HG03575 (cell line): ENCODE results near the gene ITPR2.
A peak's percentile ranks its signal among the peaks of the same experiment; 100 is the strongest.

Source experiments
- ATAC-seq: cut with Tn5 transposase; IDR thresholded peaks from one replicate; pipeline ENCODE4 v1.9.1; 2021; ENCODE audit not compliant: unreplicated experiment, insufficient number of reproducible peaks, low FRiP score; ENCODE audit errors: extremely low read depth

ITPR2 gene

DNA sequence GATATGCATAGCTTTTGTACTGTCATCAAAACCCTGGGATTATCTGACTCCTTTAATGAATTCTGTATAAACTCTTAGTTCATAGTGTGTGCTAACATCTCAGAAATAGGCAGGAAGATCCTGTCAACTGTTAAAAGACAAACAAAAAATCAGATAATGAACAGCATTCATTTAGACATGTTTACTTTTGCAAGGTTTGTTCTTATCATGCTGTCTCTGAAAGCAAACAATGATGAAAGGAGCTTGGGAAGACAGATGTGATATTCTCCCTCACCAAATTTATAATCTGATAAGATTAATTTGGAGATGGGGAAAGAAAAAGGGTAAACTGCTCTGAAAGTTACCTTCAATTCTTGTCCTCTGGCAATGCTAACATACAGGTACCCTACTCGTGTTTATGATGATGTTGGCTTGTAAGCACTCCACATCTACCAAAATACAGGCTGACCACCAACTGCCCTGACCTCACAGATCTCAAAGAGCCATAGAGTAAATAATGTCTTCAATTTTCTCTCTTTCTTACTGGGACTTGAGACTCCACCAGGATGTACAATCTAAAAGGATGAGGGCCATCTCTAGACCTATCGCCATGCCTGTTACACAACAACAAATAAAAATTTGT is 403.8 kb downstream of the ITPR2 start:
- no peak for ATAC-seq

DNA sequence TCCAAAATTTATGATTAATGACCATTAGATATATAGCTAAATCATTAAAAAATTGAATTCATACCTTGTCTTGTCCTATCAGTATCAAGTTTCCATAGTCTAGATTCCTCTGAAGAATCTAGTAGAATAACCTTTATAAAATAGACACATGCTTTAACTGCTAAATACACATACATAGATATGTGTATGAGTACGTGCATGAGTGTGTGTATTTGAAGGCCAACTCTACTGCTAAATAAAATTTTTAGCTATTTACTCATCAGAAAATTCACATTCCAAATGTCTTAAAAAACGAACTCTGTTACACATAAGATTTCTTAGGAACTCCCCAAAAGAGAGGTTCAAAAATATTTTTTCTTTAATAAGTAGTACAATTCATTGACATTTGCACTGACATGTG is 404.6 kb downstream of the ITPR2 start:
- ATAC-seq: no peak

DNA sequence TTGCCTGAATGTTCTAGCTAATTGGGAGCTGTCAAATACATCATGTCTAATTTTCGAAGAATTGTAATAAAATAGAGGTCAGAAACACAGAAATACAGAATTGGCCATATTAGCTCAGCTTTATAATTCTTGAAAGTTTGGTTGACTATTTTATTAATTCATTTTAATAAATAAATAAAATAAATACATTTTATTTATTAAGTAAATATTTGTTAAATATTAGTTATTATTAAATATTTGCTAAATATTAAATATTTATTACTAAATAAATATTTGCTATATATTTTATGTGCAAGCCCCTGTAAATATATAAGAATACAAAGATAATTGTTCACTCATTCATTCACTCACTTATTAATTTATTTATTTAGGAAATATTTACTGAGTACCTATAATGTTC is 406.3 kb downstream of the ITPR2 start:
- no peak for ATAC-seq

DNA sequence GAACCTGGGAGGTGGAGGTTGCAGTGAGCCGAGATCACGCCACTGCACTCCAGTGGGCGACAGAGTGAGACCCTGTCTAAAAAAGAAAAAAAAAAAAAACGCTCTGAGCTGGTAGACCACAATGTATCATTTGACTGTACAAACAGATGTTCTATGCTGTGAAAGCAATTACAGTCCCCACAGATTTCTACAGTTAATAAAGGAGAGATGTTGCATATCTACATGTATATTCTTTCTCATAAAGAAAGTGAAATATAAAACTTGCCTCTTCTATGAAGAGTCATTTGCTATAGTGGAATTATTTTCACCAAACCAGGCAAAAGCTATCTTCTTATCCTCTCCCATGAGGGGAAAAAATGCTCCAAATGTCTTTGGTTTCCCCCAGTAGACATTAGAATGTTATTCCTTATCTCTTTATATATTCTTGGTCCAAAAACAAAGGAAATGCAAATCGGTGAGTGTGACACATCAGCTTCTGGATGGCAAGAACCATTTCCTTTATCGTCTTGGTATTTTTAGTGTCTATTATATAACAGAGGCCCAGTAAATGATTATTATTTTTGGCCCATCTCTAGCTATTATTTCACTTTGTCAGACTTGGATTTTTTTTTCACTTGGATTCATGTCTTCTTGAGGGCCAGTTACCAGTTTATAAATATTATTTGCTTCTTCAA is 407.3 kb downstream of the ITPR2 start:
- peak; percentile 76 for ATAC-seq

DNA sequence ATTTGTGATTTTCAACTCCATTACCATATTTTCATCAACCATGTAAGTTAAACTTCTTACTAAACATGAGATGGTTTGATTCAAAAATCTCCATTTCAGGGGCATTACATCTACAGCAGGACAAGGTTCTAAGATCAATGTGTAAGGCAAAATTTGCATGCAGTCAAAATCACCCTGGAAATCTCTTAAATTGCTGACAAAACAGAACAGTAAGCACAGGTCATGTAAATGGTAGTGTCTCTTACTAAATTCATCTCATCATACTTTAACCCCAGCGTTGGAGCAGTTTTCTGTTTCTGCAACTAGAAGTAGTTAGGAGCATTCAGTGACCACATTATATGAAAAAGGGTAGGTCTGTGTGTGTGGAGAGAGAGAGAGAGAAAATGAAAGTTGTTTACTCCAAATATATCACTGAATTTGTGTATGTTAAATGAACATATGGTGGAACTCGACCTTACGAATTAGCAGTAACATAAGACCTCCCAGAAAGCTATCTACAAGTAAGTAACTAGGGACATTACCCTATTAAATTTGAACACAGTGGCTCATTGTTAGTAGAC is 410.1 kb downstream of the ITPR2 start:
- ATAC-seq: no peak

DNA sequence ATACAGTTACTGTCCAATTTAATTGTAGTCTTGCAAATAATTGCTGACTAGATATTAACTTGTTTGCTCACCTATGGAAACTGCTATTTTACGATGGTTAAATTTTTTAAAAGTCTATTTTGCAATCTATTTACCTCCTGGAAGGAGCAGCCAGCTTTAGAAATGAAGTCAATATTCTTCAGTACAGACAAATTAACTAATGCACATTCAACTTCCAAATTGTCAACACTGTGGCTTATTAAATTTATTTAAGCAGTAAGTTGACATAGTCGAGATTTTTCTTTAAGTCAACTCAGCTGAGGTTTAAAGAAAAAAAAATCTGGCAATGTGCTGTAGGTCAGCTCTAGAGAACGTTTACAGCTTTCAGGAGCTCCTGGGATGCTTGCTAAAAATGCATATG is 416.4 kb downstream of the ITPR2 start:
- ATAC-seq: no peak

DNA sequence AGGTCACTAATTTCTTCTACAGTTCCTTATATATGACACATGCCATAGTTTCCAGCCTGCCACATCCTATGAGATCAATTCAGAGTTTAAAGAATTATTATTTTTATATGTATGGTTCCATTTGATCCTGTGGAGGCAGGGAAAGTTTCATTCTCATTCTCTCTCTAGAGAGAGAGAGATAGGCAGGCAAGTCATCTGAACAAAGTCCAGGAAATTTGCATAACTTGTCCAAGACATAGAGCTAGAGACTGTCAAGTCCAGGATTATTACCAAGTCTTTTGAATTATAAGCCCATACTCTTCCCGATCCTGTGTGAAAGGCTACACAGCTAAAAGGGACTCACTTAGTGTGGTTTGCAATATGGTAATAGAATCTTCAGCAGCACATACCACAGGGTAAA is 422.3 kb downstream of the ITPR2 start:
- ATAC-seq: no peak

DNA sequence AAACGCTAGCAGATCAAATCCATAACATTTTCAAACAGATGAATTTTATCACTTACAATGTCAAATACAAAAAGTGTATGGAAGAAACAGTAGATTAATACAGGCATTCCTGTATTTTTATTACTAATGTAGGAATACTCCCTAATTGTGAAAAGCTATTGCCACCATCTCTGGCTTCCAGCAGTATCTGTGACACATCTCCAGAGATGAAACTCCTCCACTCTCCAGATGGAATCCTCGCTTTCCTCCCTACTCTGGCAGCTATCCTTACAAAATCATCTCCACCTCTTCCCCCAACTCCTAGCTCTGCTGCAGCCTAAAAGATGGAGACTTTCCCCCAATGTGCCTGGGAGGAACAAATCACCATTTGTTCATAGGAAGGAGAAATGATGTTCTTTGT is 426.2 kb downstream of the ITPR2 start:
- no peak for ATAC-seq

DNA sequence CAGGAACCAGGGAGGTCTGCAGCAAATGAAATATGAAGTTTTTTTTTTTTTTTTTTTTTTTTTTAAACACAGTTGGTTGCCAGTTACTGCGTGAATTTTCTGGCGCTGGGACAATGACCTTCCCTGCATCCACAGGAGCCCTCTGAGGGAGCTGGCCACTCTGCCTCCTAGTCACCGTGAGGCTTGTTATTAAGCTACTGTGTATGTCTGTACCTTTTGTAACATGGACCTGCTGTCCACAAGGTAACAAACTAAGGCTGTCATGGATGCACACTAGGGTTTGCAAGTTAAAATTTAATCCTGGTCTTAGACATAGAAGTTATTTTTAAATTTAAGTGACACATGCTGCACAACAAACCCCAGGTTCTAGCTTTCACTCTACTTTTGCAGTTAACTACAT is 426.6 kb downstream of the ITPR2 start:
- no peak for ATAC-seq

DNA sequence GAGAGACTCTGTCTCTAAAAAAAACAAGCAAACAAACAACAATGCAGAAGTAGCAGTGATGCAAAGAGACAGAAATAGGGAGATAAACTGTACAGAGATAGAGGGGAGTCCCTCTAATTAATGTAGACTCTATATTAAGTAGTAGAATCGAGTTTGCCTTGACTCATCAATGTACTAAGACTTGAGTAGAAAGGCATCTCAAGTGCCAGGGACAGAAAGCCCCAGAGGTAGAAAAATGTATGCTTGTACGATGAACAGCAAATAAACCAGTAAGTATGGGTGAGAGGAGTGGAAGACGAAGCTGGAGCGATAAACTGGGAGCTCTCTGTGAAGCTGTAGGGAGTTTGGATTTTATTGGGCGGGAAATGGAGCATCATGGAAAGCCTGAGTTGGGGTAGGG is 429.4 kb downstream of the ITPR2 start:
- ATAC-seq: no peak

DNA sequence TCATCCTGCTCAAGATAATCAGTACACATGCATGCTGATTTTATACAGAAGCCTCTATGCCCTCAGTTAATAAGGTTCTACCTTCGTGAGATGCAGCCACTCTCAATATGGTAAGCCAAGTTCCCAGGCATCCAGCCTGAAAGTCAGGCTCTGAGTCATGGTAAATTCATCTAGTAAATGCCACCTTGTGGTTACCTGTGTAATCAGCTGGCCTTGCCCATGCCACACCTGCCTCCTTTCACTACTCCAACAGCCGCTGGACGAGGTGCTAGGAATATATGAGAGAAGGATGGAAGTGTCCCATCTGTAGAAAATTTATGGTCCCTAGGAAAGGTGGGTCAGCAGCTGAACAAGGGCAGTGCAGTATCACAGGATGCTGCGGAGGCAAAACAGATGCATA is 430.3 kb downstream of the ITPR2 start:
- ATAC-seq: no peak

DNA sequence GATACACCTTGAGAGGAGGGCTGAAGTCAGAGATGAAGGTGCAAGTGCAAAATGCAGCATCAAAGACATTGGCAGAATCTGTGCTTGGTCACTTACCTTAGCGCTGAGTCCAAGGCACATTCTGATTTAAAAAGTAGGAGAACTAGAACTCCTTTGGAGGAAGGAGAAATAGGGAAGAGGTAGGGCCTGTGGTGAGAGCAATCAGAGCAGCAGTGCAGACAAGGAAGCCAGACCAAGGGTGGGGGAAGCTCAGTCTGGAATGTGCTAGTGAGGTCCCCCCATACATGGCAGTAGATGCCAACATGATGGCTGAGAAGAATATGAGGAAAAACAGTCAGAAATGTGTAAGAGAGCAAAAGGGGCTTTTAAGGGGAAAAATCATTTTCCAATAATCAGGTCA is 431.1 kb downstream of the ITPR2 start:
- no peak for ATAC-seq

DNA sequence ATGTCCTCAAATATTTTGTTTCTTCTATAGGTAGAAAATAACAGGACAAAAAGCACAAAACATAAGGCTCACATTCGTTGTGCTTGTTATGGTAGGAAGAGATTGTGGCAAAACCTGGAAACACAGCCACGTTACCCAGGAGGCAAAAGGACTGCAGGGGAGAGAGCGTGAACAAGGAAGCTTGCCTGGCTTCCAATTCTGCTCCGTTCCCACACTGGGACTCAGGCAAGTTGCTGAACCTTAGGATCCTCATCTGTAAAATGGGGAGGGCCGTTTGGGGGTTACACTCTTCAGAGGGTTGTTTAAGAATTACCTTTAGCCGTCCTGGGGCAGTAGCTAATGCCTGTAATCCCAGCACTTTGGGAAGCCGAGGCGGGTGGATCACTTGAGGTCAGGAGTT is 432.4 kb downstream of the ITPR2 start:
- ATAC-seq: no peak

DNA sequence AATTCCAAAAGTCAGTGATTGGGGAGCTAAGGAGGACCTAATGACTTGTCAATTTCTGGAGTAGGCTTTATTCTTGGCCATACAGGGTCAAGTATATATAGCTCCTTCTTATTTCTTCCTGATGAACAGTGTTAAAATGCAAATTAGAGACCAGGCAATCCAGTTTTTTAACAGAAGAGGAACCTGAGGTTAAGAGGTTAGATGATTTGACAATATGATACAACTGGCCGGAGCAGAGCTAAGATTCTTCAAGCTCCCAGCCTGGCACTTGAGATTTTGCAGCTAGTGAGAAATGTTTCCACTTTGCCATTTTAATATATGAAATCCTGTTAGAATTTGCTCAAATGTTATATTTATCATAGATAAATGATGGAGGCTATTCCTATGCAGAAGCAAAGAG is 433.6 kb downstream of the ITPR2 start:
- ATAC-seq: no peak

DNA sequence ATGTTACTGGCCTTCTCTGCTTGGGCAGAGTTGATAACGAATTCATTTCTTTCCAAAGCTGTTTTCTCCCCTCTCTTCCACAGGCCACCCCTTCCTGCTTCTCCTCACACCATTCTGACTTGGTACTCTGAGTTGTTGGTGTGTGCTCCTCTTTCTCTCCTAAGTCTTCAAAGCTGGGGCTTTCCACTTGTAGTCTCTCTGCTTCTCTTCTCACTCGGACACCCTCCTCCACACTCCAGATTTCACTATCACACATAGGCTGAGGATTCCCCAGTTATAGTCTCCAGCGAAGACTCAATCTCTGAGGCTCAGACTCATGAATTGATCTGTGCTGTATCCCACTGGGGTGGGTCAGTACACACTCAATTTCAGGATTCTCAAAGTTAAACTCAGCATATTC is 436.6 kb downstream of the ITPR2 start:
- ATAC-seq: no peak

DNA sequence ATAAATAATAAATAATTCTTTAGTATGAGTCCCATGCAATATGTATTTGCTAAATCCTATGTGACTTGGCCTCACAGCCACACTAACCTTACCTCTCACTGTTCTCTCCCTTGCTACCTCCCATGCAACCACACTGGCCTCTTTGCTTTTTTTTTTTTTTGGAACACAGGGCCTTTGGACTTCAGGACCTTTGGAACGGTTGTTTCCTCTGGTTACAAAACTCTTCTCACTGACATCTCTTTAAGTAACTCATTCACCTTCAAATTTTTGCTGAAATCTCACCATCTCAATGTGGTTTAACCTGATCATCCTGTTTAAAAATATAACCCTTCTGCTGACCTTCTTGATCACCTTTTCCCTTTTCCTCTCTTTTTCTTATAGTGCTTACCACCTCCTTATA is 443.7 kb downstream of the ITPR2 start:
- ATAC-seq: no peak

DNA sequence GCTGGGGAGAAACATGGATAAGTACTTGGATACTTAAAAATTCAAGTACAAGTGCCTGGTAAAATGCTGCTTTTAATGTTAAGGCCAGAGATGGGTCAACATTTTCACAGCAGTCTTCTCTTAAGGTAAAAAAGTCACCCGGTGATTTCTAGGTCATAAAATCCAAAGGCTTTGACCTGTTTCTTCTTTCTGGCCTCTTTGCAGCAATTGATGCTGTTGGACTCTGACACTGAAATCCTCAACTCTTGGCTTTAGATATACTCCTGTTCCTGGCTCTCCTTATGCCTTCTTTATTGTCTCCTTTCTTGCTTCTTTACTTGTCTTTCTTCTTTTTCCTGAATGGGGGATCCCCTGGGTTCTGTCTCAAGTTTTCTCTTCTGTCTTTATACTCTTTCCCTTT is 448.5 kb downstream of the ITPR2 start:
- no peak for ATAC-seq

DNA sequence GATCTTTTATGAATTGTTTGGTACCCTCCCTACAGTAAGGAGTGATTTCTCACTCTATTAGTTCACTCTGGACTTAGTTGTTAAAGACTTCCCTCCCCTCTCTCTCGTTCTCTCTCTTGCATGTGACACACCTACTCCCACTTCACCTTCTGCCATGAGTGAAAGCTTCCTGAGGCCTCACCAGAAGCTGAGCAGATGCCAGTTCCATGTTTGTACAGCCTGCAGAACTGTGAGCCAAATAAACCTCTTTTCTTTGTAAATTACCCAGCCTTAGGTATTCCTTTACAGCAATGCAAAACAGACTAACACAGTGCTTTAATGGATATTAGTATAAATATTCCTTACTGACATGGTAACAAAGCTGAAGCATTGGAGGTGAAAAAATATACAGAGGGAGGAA is 450.0 kb downstream of the ITPR2 start:
- no peak for ATAC-seq

DNA sequence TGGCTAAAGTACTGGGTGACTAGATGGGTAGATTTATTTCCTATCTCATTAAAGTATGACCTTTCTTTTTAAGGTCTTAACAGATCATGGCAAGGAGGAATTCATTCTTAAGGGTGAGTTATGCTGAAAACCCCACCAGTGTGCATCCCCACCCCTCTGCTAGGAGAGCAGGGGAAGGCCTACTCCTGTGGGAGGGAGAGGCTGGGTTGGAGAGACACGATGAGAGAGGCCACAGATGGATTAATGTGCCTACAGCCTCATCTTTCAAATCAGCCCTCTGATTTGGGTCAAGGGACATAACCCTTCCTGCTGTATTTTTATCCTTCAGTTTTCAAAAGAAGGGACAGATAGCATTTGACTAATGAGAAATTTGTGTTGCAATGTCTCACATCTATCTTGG is 452.1 kb downstream of the ITPR2 start:
- ATAC-seq: no peak

DNA sequence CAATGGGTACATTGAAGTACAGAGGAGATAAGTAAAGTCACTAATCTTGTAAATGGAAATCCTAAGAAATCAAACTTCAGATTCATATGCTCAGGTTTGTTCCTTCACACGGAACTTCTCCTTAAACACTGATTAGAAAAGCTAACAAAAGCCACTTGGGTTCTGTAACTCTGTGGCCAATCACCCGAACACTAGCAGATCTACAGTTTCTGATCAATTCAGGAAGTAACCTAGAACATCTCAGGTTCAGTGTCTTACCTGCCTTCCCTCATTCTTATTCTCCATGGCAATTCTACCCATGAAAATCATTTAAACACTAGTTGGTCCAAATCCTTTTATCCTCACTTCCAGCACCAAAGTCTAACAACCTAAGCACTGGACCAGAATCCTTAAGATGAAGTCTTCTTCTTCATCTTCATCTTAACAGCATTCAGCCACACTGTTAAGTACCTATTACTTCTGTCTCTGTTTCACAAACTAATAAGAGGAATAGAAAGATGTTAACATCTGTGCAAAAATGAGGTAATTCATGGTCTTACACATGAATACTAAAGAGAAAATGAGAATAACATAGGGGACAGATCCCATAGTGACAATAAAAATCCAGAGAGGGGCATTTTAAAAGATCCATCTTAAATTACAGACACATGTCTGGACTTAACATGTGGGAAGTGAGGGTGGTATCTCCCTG is 453.1 kb downstream of the ITPR2 start:
- ATAC-seq: no peak
